ENCODE data around the gene C17orf58.
A peak's percentile ranks its signal among the peaks of the same experiment; 100 is the strongest.

DNA sequence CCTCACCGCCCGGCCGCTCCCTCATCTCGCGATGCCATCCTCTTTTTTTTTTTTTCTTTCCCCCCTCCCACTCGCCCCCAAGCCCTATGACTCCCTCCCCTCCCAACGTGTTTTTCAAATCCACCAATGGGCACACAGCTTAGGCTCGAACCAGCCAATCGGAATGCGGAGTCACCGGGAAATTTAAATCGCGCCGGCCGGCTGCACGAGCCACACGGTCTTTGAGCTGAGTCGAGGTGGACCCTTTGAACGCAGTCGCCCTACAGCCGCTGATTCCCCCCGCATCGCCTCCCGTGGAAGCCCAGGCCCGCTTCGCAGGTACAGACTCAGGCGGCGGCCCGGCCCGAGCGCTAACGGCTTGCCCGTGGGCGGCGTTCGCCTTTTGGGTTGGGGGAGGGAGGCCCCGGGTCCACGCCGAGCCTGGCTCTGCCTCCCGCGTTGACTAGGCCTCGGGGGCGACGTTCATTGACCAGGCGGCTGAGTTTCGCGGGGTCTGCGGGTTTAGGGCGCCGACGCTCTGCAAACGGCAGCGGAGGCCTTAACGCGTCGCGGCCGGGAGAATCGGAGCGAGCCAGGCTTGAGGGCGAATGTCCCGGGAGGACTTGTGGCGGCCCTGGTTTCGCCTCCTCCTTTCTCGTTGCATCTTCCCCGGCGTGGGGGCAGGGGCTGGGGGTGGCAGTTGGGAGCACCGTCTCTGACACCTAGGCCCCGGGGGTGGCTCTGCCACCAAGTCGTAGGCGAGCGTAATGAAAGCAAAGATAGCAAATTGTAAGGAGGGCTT, 39.4 kb upstream of the C17orf58 start, which contains the start of gene KPNA2:
- TF ChIP-seq POLR2AphosphoS5 (IDR thresholded peaks at IDR 0.05; ENCODE audit: low read depth, low read length), result peak; percentile 95
- peak; percentile 76 for TF ChIP-seq TAF1 (IDR thresholded peaks at IDR 0.05; ENCODE audit: borderline replicate concordance, insufficient read depth, low read length)
- no peak for TF ChIP-seq SIN3A (IDR thresholded peaks at IDR 0.05; ENCODE audit: borderline replicate concordance, insufficient read depth, low read length)
